Measurements from ENCODE around the gene MASP1.

DNA sequence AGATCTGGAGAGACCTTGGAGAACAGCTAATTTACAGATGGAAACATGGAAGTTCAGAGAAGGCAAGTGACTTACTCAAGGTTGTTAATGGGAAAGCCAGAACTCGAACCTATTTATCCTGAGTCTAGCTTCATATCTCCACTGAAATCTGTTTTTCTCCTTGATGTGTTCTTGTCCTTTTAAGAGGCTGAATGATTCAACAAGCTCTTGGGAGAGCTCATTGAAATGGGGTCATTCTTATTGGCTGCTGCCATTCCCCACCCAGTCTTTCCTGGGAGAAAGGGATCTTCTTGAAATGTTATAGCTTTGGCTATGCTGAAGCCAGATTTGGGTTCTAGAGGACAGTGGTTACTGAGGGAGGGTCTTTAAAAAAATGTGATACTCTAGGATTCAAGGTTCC, 53.3 kb downstream of the MASP1 start:
- TF ChIP-seq, protein P1, sequence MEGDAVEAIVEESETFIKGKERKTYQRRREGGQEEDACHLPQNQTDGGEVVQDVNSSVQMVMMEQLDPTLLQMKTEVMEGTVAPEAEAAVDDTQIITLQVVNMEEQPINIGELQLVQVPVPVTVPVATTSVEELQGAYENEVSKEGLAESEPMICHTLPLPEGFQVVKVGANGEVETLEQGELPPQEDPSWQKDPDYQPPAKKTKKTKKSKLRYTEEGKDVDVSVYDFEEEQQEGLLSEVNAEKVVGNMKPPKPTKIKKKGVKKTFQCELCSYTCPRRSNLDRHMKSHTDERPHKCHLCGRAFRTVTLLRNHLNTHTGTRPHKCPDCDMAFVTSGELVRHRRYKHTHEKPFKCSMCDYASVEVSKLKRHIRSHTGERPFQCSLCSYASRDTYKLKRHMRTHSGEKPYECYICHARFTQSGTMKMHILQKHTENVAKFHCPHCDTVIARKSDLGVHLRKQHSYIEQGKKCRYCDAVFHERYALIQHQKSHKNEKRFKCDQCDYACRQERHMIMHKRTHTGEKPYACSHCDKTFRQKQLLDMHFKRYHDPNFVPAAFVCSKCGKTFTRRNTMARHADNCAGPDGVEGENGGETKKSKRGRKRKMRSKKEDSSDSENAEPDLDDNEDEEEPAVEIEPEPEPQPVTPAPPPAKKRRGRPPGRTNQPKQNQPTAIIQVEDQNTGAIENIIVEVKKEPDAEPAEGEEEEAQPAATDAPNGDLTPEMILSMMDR (IDR thresholded peaks at IDR 0.05) = no peak
- TF ChIP-seq POLR2A (IDR thresholded peaks at IDR 0.05) (no peak), EP300 (IDR thresholded peaks at IDR 0.05) (no peak), POLR2AphosphoS5 (IDR thresholded peaks at IDR 0.05) (no peak)
